ENCODE measurements around the gene S100A7A. TPM values are rescaled to one million over a fixed set of nuclear protein-coding genes. Genes with fewer than 3 reads are reported as not detected.

S100A7A gene
- total and polyA plus RNA-seq, 8 donors = 0.20 TPM; not detected in 7

GRCh38 chr1:153438599-153438998, 22.3 kb downstream of the S100A7A start:
- 55 to 74% (median 68%) methylated on average over 6 to 7 of the region's 7 CpGs for WGBS, 5 donors
- DNase-seq = no peak
- H3K27me3 ChIP-seq = peaks cover 0 to 33% (median 0%) of the 10 kb centered on the region in 3 donors
- H3K27ac ChIP-seq = no peak overlapping the region
- H3K4me3 ChIP-seq = no peak overlapping the region
- TF ChIP-seq, protein P1, sequence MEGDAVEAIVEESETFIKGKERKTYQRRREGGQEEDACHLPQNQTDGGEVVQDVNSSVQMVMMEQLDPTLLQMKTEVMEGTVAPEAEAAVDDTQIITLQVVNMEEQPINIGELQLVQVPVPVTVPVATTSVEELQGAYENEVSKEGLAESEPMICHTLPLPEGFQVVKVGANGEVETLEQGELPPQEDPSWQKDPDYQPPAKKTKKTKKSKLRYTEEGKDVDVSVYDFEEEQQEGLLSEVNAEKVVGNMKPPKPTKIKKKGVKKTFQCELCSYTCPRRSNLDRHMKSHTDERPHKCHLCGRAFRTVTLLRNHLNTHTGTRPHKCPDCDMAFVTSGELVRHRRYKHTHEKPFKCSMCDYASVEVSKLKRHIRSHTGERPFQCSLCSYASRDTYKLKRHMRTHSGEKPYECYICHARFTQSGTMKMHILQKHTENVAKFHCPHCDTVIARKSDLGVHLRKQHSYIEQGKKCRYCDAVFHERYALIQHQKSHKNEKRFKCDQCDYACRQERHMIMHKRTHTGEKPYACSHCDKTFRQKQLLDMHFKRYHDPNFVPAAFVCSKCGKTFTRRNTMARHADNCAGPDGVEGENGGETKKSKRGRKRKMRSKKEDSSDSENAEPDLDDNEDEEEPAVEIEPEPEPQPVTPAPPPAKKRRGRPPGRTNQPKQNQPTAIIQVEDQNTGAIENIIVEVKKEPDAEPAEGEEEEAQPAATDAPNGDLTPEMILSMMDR (IDR thresholded peaks at IDR 0.05) = no peak
- no peak for TF ChIP-seq EP300 (IDR thresholded peaks at IDR 0.05)
- no peak for TF ChIP-seq POLR2AphosphoS5 (IDR thresholded peaks at IDR 0.05)
- no peak for TF ChIP-seq POLR2A (IDR thresholded peaks at IDR 0.05)
- intact Hi-C loops (cut with DNase I; ENCODE audit: low total_unique reads) = no loop called here
- peaks cover 0 to 6% (median 0%) of the 10 kb centered on the region in 4 donors for H3K9me3 ChIP-seq
- no peaks in the 10 kb centered on the region for H3K36me3 ChIP-seq
- no peaks in the 10 kb centered on the region for H3K4me1 ChIP-seq

- no peak overlapping the region for H3K4me3 ChIP-seq
- no peaks in the 10 kb centered on the region for H3K4me1 ChIP-seq
- no peaks in the 10 kb centered on the region for H3K36me3 ChIP-seq
- peaks cover 0 to 34% (median 3%) of the 10 kb centered on the region in 3 donors for H3K27me3 ChIP-seq
- intact Hi-C loops (cut with DNase I; ENCODE audit: low total_unique reads) = no loop called here
- TF ChIP-seq, protein P1 (IDR thresholded peaks at IDR 0.05) = no peak
- no peak for TF ChIP-seq EP300 (IDR thresholded peaks at IDR 0.05)
- TF ChIP-seq POLR2A (IDR thresholded peaks at IDR 0.05) = no peak
- no peak for TF ChIP-seq POLR2AphosphoS5 (IDR thresholded peaks at IDR 0.05)
- no peak for DNase-seq
- peaks cover 0 to 6% (median 0%) of the 10 kb centered on the region in 4 donors for H3K9me3 ChIP-seq
- H3K27ac ChIP-seq = no peak overlapping the region
Measured at GRCh38 chr1:153439273-153439672, 23.0 kb downstream of the S100A7A start.

DNA sequence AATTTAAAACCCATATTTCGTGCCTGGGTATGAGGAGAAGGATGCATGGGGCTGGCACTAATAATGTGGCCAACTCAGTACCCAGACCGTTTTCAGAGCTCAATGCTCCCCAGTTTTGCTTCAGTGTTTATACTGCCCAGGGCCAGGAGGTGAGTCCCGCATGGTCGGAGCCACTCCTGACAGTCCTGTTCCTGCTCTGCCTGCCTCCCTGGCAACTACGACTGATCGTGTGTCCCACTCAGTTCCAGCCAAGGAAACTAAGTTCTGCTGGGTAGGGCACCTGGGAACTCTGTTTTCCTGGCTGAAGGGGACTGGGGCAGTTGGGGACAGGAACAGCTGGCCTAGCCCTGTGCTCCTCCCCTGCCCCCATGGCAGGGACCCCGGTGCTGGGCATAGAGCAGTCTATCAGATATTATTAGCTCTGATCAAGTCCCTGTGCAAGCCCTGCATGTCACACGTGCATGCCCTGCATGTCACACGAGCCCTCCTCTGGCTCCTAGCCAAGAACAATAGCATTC, 25.0 kb downstream of the S100A7A start:
- 55 to 63% (median 58%) methylated on average over 7 to 9 of the region's 9 CpGs for WGBS, 5 donors
- peaks cover 0 to 39% (median 8%) of the 10 kb centered on the region in 3 donors for H3K27me3 ChIP-seq
- no peaks in the 10 kb centered on the region for H3K36me3 ChIP-seq
- peaks cover 0 to 6% (median 0%) of the 10 kb centered on the region in 4 donors for H3K9me3 ChIP-seq
- no peaks in the 10 kb centered on the region for H3K4me1 ChIP-seq
- intact Hi-C loops (cut with DNase I; ENCODE audit: low total_unique reads) = no loop called here
- H3K27ac ChIP-seq = no peak overlapping the region
- H3K4me3 ChIP-seq = no peak overlapping the region
- DNase-seq = no peak
- TF ChIP-seq, protein P1 (IDR thresholded peaks at IDR 0.05) = no peak
- TF ChIP-seq POLR2A (IDR thresholded peaks at IDR 0.05) (no peak), EP300 (IDR thresholded peaks at IDR 0.05) (no peak), POLR2AphosphoS5 (IDR thresholded peaks at IDR 0.05) (no peak)

GRCh38 chr1:153443486-153443885, 27.2 kb downstream of the S100A7A start:
- H3K4me1 ChIP-seq = no peaks in the 10 kb centered on the region
- WGBS, 5 donors = 45 to 83% (median 54%) methylated on average over 4 of the region's 4 CpGs
- TF ChIP-seq, protein P1 (IDR thresholded peaks at IDR 0.05) = no peak
- TF ChIP-seq POLR2A (IDR thresholded peaks at IDR 0.05) = no peak
- no peak for TF ChIP-seq POLR2AphosphoS5 (IDR thresholded peaks at IDR 0.05)
- TF ChIP-seq EP300 (IDR thresholded peaks at IDR 0.05) = no peak
- H3K9me3 ChIP-seq = peaks cover 0 to 6% (median 0%) of the 10 kb centered on the region in 4 donors
- H3K27me3 ChIP-seq = peaks cover 0 to 27% (median 8%) of the 10 kb centered on the region in 3 donors
- intact Hi-C loops (cut with DNase I; ENCODE audit: low total_unique reads) = no loop called here
- no peak overlapping the region for H3K4me3 ChIP-seq
- H3K36me3 ChIP-seq = no peaks in the 10 kb centered on the region
- no peak for DNase-seq
- no peak overlapping the region for H3K27ac ChIP-seq
